Embryonic facial prominence (tissue), 1 donor: Measurements from ENCODE around the gene LRCH3.
"Not testable (repeated sequence)": the region's sequence is repeated elsewhere in the genome, so short reads cannot be mapped to it uniquely, and the experiment has no call there.

Source experiments
- DNase-seq: peaks from one replicate; pipeline ENCODE4 v3.0.0-alpha.2; 2016; ENCODE audit errors: extremely low spot score

The LRCH3 gene

DNA sequence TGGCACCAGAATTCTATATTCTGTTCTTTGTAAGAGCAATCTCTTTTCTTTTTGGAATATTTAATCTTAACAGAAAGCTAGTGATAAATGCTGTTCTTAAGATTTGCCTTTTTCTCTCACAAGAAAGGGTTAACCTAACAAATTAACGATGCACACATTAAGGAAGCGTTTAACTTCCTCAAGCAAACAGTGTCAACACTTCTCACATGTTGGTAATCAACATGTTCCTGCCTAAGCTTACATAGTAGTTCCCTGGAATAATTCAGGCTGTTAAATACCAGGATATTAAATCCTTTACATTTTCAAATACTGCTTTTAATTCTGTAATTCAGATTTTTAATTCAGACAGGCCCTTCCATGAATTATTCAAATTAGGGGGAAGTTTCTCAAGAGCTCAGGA, 91.5 kb downstream of the LRCH3 start:
- DNase-seq: no peak

DNA sequence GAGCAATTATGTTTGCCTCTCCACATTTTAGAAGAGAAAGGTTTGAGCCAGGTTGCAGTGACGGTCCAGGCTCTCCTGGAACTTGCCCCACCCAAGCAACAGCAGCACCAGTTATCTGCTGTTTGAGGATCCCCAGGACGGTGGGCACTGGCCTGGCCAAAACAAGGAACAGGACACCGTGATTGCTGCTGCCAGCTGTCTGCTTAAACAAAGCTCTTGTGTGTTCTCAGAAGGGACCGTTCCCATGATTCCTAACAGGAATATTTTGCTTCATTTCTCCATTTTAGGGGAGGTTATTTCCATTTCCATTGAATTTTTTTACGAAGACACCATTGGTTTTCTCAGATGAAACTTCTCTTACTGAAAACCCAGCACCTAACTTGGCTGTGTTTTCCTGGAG, 92.5 kb downstream of the LRCH3 start:
- DNase-seq: no peak

DNA sequence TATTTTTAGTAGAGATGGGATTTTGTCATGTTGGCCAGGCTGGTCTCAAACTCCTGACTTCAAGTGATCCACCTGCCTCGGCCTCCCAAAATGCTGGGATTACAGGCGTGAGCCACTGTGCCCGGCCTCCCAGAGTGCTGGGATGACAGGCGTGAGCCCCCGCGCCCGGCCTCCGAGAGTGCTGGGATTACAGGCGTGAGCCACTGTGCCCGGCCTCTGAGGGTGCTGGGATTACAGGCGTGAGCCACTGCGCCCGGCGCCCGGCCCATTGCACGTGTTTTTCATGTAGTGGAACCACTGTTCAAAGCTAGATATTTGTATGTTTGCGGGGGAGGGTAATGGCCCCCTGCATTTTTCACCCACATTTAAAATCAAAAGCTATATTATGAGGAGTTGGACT, 93.3 kb downstream of the LRCH3 start:
- DNase-seq: not testable (repeated sequence)

- not testable (repeated sequence) for DNase-seq
Observed at GRCh38 chr3:197886052-197886451, 95.0 kb downstream of the LRCH3 start.

DNA sequence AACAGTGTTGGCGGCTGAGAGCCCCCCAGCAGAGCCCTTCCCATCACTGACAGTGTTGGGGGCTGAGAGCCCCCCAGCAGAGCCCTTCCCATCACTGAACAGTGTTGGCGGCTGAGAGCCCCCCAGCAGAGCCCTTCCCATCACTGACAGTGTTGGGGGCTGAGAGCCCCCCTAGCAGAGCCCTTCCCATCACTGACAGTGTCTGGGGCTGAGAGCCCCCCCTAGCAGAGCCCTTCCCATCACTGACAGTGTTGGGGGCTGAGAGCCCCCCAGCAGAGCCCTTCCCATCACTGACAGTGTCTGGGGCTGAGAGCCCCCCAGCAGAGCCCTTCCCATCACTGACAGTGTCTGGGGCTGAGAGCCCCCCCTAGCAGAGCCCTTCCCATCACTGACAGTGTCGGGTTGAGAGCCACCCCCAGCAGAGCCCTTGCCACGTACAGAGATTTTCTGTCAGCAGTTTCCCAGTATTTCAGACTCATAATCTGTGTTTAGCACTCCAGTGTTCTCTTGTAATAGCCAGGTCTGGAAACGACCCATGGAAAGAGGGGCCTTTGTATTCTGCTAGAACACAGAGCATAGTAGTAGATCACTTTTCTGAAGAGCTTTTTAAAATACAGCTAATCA, 96.5 kb downstream of the LRCH3 start:
- DNase-seq: not testable (repeated sequence)

DNA sequence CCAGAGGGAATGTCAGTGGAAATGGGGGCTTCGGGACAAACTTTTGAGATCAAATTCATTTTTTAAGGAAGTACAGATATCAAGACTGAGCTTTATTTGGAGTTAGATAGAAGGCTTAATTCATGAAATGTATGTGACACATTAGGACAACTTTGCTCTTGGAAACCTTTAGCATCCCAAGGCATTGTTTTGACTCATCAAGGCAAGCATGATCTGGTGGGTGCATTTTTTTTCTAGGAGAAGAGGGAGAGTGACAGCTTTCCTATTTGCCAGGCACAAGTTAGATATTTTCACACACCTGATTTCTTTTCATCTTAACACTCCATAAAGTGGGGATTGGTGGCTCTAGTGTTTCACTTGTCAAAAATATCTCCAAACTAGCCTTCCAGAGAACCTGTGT, 97.5 kb downstream of the LRCH3 start:
- no peak for DNase-seq

DNA sequence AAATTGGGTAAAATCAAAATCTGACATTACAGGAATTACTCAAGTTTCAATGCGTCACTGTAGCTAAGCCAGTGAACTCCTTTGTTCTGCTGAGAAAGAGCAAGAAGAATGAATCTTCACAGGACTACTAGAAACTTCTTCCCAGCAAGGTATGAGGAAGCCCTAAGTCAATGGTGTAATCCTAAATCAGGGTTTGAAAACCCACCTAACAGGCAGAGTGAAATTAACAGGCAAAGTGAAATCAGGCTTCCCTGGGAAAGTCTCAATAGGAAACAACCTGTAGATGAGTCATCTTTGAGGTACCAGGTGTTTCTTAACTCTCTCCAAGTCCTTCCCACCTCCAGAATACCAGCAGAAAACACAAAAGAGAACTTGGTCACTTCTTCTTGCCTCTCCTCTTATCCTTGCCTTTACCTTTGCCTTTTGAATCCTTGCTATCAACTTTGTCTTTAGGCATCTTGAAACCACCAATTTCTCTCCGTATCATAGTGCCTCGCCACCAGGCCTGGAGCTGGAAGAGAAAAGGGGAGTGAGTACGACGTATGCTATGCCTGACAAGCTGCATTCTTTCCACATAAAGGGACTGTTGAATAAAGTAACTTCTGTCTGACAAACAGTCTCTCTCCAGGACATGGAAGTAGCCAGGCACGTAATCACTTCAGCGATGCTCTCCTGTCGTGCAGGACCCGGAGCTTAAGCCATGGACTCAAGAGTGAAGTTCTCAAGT, 98.3 kb downstream of the LRCH3 start:
- DNase-seq: no peak

GRCh38 chr3:197890693-197891092, 99.6 kb downstream of the LRCH3 start:
- DNase-seq: no peak

DNA sequence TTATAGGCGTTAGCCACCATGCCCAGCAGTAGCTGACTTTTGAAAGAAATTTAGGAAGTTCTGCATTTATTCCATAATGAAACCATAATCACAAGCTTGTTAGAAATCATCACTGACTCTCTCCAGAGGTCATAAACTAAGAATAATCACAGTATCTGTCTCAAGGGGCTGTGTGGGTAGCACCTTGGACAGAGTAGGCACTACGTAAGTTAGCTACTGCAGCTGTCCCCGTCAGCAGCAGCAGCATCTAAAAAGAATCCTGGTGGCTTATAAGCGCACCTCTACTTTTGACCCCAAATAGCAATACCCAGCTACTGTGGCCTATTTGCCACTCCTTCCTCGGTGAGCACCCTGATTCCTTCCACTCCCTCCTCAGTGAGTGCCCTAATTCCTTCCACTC, 101.1 kb downstream of the LRCH3 start:
- no peak for DNase-seq

- DNase-seq: no peak
Observed at GRCh38 chr3:197896421-197896820, 105.4 kb downstream of the LRCH3 start.

DNA sequence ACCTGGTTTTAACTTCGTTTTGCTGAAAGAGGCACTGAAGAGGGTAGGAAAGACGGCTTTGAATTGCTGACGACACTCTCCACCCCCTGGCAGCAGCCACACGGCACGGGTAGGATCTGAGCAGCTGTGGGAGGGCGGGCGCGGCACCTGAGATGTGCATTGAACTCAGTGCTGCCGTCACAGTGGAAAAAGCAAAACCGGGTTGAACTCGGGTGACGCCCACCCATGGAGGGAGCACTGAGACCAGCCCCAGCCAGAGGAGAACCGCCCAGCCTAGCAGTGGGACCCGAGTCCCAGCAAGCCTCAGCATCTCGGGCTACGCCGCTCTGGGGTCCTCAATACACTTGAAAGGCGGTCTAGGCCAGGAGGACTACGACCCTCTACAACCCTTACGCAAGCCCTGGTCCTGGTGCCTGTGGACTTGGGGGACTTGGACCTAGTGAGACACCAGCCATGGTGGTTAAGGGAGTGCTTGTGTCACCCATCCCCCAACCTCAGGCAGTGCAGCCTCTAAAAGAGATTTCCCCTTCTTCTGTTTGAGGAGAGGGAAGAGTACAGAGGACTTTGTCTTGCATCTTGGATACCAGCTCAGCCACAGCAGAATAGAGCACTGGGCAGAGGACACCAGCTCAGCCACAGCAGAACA, 108.9 kb downstream of the LRCH3 start:
- no peak for DNase-seq

DNA sequence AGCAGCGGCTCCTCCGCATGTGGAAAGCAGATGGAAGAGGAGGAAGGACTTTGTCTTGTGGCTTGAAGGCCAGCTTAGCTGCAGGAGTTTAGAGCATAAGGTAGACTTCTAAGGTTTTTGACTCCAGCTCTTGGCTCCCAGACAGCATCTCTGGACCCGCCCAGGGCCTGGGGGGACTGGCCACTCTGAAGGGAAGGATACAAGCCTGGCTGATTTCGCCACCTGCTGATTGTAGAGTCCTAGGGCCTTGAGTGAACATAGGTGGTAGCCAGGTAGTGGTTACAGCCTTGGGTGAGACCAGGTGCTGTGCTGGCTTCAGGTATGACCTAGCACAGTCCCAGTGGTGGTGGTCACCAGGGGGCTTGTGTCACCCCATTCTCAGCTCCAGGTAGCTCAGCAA, 110.6 kb downstream of the LRCH3 start:
- no peak for DNase-seq

DNA sequence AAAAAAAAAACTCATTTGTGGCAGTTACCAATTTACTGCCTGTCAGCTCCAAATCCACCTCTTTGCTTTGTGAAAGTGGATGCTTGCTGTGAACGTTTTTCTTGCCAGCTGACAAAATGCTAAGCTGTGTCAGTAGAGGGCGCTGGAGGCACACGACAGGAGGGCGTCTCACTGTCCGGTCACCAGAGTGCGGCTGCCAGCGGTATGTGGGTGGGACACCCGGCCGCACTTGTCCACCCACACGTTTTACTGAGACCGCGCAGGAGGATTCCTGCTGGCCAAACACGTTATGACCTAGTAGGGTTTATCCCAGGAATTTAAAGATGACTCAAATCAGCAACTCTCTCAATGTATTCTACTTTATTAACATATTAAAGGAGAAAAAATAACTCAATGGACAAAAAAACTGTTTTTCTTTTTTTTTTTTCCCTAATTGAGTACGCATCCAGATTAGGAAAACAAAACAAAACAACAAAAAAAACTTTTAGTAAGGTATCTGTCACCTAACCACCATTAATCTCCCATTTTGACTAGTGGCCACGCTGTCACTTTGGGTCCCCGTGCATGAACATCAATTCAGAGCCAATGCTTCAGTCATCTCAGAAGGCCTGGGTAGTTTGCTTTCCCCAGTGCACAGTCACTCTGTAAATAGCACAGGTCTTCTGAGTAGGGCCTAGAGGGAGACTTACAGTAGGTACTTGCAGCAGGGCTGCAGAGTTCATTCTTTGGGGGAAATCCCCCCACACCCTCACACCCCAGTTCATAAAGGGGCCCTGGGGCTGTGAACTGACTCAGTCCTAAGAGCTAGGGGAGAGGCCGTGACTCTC, 115.2 kb downstream of the LRCH3 start:
- DNase-seq: no peak

DNA sequence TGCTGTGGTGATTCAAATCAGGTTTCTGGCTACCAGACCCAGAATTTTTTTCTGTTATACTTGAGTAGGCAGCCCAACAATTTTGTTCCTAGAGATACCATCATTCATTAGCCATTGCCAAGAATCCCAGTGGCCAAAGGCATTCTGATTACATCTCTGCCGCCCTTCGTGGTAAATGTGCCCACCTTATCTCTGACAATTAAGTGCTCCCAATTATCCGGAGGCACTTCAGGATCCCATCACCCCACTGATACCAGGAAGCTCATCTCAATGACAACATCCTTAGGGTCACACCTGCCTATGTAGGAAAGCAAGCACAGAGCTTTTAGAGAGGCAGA, 115.8 kb downstream of the LRCH3 start:
- no peak for DNase-seq

- no peak for DNase-seq
Observed at GRCh38 chr3:197907196-197907595, 116.1 kb downstream of the LRCH3 start.

DNA sequence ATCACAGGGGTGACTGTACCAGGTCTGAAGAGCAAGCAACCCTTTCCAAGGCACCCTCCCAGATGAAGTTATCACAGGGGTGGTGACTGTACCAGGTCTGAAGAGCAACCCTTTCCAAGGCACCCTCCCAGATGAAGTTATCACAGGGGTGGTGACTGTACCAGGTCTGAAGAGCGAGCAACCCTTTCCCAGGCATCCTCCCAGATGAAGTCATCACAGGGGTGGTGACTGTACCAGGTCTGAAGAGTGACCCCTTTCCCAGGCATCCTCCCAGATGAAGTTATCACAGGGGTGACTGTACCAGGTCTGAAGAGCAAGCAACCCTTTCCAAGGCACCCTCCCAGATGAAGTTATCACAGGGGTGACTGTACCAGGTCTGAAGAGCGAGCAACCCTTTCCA, 117.5 kb downstream of the LRCH3 start:
- not testable (repeated sequence) for DNase-seq

- DNase-seq: no peak
Observed at GRCh38 chr3:197908957-197909701, 118.1 kb downstream of the LRCH3 start.

DNA sequence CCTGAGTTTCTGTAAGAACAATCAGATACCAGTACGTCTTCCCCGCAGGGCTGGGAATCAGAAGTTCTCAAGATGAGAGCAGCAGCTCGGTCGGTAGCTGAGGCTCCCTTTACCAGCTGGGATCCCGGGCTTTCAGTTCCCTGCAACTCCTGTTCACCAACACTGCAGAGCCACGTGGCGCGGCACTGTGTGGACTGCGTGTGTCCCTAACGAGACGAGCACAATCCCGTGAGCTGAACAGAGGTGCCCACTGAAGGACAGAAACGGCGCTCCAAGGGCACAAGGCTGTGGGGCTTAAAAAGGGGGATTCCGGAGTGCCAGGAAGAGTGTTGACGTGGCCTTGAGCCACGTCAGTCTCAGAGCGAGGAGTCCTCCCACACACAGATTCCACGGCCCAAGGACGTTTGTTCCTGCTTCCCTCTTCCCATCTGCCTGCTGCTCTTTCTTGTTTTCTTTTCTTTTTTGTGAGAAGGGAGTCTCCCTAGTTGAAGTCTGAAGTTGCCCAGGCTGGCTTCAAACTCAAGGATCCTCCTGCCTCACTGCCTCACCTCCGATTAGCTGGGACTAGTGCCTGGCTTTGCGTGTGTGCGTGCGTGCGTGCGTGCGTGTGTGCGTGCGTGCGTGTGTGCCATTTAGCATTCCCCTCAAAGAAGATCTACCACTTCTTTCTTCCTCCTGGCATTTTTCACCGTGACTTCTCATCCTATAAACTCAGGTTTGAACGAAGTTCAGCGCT, 121.9 kb downstream of the LRCH3 start:
- no peak for DNase-seq

DNA sequence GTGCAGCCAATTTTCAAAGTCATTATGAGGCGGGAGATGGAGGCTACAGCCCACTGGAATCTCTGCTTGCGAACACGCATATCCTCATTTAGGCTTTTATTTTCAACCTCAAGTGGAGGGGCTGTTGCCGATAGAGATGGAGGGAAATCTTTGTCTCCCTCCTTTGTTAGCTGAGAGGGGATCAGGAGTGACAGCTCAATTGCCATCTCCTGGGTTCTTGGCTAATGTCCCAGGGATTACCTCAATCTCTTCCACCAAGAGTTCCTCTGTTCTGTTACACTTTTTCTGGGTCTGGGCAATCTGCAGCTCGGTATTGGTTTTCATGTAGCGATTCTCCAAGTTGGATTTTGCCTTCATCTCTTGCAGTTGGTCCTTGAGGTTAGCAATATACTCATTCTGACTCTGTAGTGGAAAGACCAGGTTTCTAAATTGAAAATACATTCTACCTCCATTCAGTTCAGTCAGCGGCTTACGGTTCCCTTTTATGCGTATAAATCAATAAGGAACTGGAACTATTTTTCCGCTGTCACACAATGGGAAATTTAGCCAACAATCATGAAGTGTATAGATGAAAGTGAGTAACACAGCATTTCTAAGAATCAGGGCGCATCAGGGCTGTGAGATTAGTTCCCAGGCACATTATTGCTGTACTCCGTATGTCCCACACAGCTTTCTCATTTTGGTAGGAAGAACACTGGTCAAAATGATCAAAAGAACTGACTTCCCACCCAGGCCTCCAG, 122.8 kb downstream of the LRCH3 start:
- no peak for DNase-seq
